Measurements from ENCODE around the gene COL25A1. TPM values are rescaled to one million over a fixed set of nuclear protein-coding genes. Genes with fewer than 3 reads are reported as not detected.

COL25A1 gene
- total RNA-seq, 1 experiment from 2014 or later: 4.2 TPM

- Histone ChIP-seq H3K14ac (ENCODE audit: insufficient read depth, low read length) (no peak overlapping the region), H3K9me3 (ENCODE audit: control insufficient read depth, low read depth, low read length) (no peaks in the 10 kb centered on the region), H3K23me2 (ENCODE audit: insufficient read length, low read depth, low read length, poor library complexity, severe bottlenecking) (no peaks in the 10 kb centered on the region), H2BK15ac (ENCODE audit: low read depth, low read length) (no peak overlapping the region), H4K8ac (replicated peaks; ENCODE audit: insufficient read length, low read depth, low read length) (no peak overlapping the region), H3K27me3 (ENCODE audit: insufficient read depth, low read length) (no peaks in the 10 kb centered on the region), H3K4me1 (ENCODE audit: insufficient read depth, low read length) (no peaks in the 10 kb centered on the region), H2BK120ac (ENCODE audit: low read depth, low read length, poor library complexity, severe bottlenecking) (no peak overlapping the region), H4K91ac (ENCODE audit: insufficient read length, low read depth, low read length) (no peak overlapping the region), H4K20me1 (ENCODE audit: control insufficient read depth, insufficient read depth, insufficient read length) (no peaks in the 10 kb centered on the region), H2BK20ac (ENCODE audit: low read depth, low read length, poor library complexity, severe bottlenecking) (no peak overlapping the region), H3K4ac (ENCODE audit: low read depth, low read length) (no peak overlapping the region), H3K56ac (ENCODE audit: insufficient read length, low read depth, low read length) (no peak overlapping the region), H3K23ac (ENCODE audit: insufficient read length, low read depth, low read length) (no peak overlapping the region), H2BK12ac (ENCODE audit: insufficient read length, low read depth, low read length) (no peak overlapping the region), H2BK5ac (ENCODE audit: insufficient read length, low read length) (no peak overlapping the region), H3K27ac (ENCODE audit: insufficient read length, low read depth, low read length) (no peak overlapping the region), H3K9ac (ENCODE audit: extremely low read depth, insufficient read length, low read length) (no peak overlapping the region), H2AK5ac (ENCODE audit: insufficient read length, low read length) (no peak overlapping the region), H3K79me1 (ENCODE audit: insufficient read depth, low read depth, low read length, poor library complexity, severe bottlenecking) (no peaks in the 10 kb centered on the region), H3K4me2 (ENCODE audit: insufficient read depth, insufficient read length, low read length) (no peak overlapping the region), H3T11ph (ENCODE audit: low read length) (no peak overlapping the region), H2AFZ (ENCODE audit: low read length) (no peak overlapping the region), H3K18ac (ENCODE audit: insufficient read length, low read depth, low read length) (no peak overlapping the region), H3K79me2 (ENCODE audit: insufficient read depth, low read length) (no peaks in the 10 kb centered on the region), H4K5ac (ENCODE audit: insufficient read length, low read depth, low read length) (no peak overlapping the region)
- Mint-ChIP-seq H3K9me3 (no peaks in the 10 kb centered on the region), H3K36me3 (ENCODE audit: insufficient read depth in 1 of 3, low read depth in 3 of 3) (no peaks in the 10 kb centered on the region), H3K4me3 (no peak overlapping the region), H3K27ac (no peak overlapping the region; a peak in 1 of 7 replicates), H3K27me3 (ENCODE audit: low read depth) (no peaks in the 10 kb centered on the region), H3K4me1 (no peaks in the 10 kb centered on the region)
- no peak for DNase-seq
- TF ChIP-seq CTCF (conservative IDR thresholded peaks at IDR 0.05): no peak
- WGBS (ENCODE audit: extremely low coverage, insufficient read length, low lambda C conversion rate): no CpG with 5 or more reads among the region's 3 CpGs
These were observed 260.7 kb downstream of the COL25A1 start for GRCh38 chr4:109041463-109042360.
